ENCODE data around the gene CAMK2D.

GRCh38 chr4:113783289-113783688 is 21.8 kb upstream of the CAMK2D start:
- TF ChIP-seq CTCF (IDR thresholded peaks at IDR 0.05; ENCODE audit: poor library complexity), result no peak
- TF ChIP-seq EZH2 (IDR thresholded peaks at IDR 0.05; ENCODE audit: borderline replicate concordance), result no peak
- no peak for TF ChIP-seq EZH2phosphoT487 (IDR thresholded peaks at IDR 0.05; ENCODE audit: low read depth, severe bottlenecking, unreplicated experiment)

Data from hepatocyte (in vitro differentiated cells).